GDM1 (cell line): ENCODE data around the gene NTN5.
"Not testable (repeated sequence)": the region's sequence is repeated elsewhere in the genome, so short reads cannot be mapped to it uniquely, and the experiment has no call there.

ENCODE experiments used
- DNase-seq: peaks from one replicate; lab custom pipeline; 2025; lab: John Stamatoyannopoulos, UW

Gene NTN5

GRCh38 chr19:48696353-48697010 is 23.7 kb upstream of the NTN5 start:
- DNase-seq: no peak

DNA sequence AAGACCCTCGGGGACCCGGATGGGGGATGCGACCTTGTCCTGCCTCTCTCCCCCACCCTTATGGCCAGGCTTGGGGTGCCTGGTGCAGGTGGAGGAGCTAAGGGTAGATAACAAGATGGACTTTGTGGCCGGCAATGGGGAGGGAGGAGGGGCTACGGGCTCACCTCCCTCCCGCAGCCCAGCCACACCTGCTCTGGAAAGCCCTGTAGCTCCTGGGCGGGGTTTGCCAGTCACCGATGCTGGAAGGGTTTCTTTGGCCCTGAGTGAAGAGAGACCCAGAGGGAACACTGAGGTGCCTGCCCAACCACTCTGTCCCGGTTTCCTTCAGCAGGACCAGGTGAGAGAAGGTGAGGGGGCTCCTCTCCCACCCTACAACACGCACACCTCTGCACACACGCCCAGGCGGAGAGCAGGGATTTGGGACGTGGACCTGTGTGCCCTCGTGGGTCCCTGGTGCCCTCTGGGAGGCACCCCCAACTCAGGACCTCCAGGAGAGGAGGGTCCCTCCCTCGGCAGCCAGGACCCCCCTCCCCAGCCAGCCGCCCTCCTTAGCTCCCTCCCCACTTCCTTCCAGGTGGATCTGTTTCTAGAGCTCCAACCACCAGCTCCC is 23.0 kb upstream of the NTN5 start, which contains the start of gene FUT2:
FUT2 (plus strand) TSS at position 229 of the 610 bp plus-strand sequence. CDS start 6,986 bp downstream, outside the sequence.
- DNase-seq: no peak

- DNase-seq: not testable (repeated sequence)
Measured at GRCh38 chr19:48693629-48694028, 20.8 kb upstream of the NTN5 start.

DNA sequence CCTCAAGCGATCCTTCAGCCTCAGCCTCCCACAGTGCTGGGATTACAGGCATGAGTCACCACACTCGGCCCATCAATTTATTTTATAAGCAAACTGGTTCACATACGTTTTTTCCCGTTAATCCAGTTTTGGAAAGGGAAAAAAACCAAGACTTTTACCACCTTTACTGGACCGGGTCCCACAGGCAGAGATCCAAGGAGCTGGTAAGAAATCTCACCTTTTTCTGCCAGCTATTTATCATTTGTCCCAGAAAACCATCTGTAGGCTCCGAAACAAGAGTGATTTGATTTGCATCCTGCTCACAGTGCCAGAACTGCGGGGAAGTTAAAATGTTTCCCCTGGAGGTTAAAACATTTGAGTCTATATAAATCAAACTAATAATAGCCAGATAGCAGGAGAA is 16.6 kb upstream of the NTN5 start:
- no peak for DNase-seq

DNA sequence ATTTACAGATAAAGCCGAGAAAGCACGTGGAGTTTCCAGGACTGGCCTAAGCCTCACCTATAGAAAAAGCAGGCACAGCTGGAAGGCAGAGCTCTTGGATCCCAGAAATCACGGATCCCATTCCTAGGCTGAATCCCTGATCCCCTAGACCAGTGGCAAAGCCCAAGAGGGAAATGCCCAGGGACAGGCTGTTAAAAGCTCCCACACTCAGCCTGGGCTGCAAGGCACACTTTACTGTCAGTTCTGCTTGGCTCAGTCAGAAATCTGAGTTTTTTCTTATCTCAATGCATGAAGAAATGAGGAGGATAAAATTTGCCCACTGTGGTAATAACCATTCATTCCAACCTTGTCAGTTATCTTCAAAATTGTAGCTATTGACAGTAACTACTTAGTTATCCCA is 15.0 kb upstream of the NTN5 start:
- DNase-seq: no peak

DNA sequence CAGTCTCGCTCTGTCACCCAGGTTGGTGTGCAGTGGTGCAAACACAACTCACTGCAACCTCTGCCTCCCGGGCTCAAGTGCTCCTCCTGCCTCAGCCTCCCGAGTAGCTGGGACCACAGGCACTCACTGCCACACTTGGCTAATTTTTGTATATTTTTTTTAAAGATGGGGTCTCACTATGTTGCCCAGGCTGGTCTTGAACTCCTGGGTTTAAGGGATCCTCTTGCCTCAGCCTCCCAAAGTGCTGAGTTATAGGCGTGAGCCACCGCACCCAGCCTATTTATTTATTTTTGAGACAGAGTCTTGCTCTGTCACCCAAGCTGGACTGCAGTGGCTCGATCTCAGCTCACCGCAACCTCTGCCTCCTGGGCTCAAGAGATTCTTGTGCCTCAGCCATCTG is 13.8 kb upstream of the NTN5 start:
- DNase-seq: not testable (repeated sequence)

DNA sequence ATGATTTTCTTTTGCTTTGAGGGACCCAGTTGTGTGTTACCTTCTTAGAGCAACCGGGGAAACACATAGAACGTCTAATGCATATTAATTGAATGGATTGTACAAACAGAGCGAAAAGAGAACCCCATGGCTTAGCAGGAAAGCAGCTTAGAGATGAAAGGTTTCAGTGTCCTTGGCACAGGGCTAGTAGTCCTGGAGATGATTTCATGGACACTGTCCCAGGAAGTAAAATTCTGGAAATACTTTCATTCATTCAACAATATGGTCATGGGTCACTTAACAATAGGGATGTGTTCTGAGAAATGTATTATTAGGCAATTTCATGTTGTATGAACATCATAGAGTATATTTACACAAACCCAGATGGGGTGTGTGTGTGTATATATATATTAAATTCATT is 13.3 kb upstream of the NTN5 start:
- DNase-seq: no peak

DNA sequence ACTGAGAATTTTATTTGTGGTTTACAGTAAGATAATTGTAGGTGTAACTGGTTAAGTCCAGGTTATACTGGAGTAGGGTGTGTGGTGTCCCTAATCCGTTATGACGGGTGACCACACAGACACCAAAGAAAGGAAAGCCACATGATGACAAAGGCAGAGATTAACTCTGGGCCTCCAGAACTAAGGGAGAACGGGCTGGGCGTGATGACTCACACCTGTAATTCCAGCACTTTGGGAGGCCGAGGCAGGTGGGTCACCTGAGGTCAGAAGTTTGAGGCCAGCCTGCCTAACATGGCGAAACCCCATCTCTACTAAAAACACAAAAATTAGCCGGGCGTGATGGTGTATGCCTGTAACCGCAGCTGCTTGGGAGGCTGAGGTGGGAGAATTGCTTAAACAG is 12.8 kb upstream of the NTN5 start:
- DNase-seq: no peak

DNA sequence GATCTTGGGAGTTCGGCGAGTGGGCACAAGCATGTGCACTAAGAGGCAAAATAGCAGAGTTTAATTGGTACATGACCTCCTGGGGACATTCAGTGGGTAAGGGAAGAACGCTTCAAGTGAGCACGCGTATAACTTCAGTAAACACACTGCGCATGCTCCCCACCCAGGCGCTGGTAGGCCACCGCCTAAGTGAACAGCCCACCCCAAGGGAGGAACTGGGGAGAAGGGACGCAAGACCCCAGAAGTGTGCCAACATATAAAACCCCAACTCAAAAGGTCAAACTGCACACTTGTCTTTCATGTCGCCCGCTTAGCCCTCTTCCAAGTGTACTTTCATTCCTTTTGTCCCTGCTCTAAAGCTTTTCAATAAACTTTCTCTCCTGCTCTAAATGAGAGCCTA is 10.5 kb upstream of the NTN5 start:
- DNase-seq: no peak

GRCh38 chr19:48681127-48681470 is 8.3 kb upstream of the NTN5 start:
- DNase-seq: peak; percentile 31

GRCh38 chr19:48680436-48681126 is 7.8 kb upstream of the NTN5 start:
- no peak for DNase-seq

DNA sequence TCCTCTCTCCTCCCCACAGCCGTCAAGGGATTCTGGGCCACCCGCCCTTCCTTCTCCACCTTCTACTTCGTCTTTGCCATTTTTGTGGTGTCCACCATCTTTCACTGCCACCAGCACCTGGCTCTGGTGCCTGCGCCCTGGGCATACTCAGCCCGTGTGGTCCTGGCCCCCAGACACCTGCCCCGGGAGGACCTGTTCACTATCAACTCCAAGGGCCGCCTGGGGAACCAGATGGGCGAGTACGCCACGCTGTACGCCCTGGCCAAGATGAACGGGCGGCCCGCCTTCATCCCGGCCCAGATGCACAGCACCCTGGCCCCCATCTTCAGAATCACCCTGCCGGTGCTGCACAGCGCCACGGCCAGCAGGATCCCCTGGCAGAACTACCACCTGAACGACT is 7.2 kb upstream of the NTN5 start:
- not testable (repeated sequence) for DNase-seq

DNA sequence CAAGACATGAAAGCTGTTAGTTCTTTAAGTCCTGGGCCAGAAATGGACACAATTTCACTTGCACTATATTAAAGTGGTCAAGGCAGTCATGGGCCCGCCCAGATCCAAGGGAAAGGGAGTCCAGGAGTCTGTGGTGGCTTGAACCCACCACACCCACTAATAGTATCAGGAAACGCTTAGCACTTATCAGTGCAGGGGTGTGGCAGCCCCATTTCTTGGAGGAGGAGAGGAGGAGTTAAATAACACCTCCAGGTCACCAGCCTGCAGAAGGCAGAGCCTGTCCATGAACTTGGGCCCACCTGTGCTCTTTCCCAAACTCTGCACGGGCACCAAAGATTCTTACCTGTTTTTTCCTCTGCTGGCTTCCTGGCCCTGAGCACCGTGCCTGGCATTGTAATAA is 5.4 kb upstream of the NTN5 start:
- no peak for DNase-seq

DNA sequence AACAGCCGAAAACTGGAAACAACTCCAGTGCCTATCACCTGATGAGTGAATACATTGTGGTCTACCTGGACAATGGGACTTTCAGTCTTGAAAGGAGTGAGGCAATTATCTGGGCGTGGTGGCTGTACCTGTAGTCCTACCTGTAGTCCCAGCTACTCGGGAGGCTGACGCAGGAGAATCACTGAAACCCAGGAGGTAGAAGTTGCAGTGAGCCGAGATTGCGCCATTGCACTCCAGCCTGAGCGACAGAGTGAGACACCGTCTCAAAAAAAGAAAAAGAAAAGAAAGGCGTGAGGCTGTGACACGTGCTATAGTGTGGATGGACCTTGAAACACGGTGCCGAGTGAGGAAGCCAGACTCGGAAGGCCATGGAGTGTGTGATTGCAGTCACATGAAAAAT is 4.1 kb upstream of the NTN5 start:
- no peak for DNase-seq

DNA sequence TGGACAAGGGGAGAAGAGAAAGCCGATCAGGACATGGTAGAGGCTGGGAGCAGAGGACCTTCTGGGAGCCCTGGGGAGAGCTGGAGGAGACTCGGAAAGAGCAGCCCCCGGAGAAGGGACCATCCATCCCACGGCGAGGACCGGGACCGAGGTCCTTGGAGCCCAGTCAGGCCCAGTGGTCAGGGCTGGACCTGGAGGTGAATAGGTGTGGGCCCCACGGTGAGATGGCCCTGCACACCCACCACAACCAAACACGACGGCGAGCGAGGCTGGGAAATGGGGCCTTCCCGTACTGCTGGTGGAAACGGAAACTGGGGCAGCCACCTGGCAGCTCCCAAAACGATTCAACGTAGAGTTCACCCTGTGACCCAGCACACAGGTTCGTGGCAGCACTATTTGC is 3.7 kb upstream of the NTN5 start:
- DNase-seq: no peak

- DNase-seq: peak; percentile 71
Measured at GRCh38 chr19:48674921-48675824, 2.4 kb upstream of the NTN5 start.

GRCh38 chr19:48674216-48674809 is 1.5 kb upstream of the NTN5 start:
- no peak for DNase-seq

- no peak for DNase-seq
Measured at GRCh38 chr19:48673436-48674100, 751 bp upstream of the NTN5 start.

GRCh38 chr19:48671446-48671995 is 1.3 kb downstream of the NTN5 start:
- no peak for DNase-seq

GRCh38 chr19:48670699-48671445 is 1.9 kb downstream of the NTN5 start:
- DNase-seq: no peak
